GM12875 (cell line): ENCODE results near the gene PRKCG.
A peak's percentile ranks its signal among the peaks of the same experiment; 100 is the strongest.

ENCODE experiments used
- H3K4me3 ChIP-seq: one replicate; pipeline ENCODE4 v1.5.1; 2011; ENCODE audit warnings: low read depth, low read length, control low read depth
- CTCF ChIP-seq: IDR thresholded peaks from 2 replicates; pipeline ENCODE4 v1.5.1; 2011; ENCODE audit warnings: low read depth, mild to moderate bottlenecking, control low read depth, inconsistent platforms, low read length, moderate library complexity, borderline replicate concordance; ENCODE audit not compliant: insufficient read depth

PRKCG gene

DNA sequence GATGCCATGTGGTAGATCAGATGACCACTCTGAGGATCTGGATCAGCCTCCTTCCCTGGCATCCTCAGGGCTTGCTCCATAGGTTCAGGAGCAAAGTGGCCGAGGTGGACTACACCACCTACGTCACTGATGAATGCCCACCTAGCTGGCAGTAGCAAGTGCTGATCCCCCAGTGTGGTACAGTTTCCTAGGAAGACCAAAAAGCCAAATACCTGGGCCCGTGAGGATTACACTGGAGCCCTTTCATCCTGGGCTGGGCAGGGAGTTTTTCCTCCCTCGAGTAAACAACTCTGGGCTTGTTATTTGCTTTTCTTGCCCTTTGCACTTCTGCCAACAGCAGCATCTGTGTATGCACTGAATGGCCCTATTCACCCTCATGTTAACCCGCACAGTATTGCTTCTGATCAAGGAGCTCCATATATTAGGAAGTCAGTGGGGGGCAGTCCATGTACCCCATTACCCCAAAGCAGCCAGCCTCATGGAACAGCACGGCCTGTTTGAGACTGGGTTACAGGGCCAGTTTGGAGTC lies 17.6 kb upstream of the PRKCG start:
- TF ChIP-seq CTCF = no peak
- no peak overlapping the region for H3K4me3 ChIP-seq

DNA sequence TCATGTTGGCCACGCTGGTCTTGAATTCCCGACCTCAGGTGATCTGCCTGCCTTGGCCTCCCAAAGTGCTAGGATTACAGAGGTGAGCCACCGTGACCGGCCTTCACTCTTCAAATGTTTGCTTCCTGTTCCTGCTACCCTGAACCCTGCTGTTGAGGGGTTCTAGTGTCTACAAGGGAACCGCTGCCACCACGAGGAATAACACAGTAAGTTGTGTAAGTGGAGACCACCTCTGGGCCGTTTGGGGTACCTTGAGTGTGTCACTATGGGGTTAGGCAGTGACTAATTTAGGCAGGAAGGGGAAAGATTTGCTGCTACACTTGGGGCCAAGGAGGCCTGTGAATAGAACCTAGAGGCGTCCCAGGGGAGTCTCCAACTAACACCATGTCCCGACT lies 16.5 kb upstream of the PRKCG start:
- H3K4me3 ChIP-seq = no peak overlapping the region
- no peak for TF ChIP-seq CTCF

- TF ChIP-seq CTCF = no peak
- no peak overlapping the region for H3K4me3 ChIP-seq
Observed at GRCh38 chr19:53865918-53866864, 15.8 kb upstream of the PRKCG start.

DNA sequence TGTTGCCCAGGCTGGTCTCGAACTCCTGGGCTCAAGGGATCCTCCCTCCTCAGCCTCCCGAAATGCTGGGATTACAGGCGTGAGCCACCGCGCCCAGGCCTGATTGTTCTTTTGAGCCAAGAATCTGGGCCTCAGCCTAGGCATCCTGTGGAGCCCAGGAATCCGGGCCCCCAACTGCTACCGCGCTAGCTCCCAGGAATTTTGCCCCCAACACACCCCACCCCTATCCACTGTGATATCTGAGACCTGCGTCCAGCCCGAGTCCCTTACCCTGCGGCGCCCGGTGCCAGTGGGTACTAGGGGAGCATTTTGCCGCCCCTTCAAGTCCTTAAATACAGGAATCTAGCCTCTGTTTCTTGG lies 15.2 kb upstream of the PRKCG start:
- no peak overlapping the region for H3K4me3 ChIP-seq
- no peak for TF ChIP-seq CTCF

DNA sequence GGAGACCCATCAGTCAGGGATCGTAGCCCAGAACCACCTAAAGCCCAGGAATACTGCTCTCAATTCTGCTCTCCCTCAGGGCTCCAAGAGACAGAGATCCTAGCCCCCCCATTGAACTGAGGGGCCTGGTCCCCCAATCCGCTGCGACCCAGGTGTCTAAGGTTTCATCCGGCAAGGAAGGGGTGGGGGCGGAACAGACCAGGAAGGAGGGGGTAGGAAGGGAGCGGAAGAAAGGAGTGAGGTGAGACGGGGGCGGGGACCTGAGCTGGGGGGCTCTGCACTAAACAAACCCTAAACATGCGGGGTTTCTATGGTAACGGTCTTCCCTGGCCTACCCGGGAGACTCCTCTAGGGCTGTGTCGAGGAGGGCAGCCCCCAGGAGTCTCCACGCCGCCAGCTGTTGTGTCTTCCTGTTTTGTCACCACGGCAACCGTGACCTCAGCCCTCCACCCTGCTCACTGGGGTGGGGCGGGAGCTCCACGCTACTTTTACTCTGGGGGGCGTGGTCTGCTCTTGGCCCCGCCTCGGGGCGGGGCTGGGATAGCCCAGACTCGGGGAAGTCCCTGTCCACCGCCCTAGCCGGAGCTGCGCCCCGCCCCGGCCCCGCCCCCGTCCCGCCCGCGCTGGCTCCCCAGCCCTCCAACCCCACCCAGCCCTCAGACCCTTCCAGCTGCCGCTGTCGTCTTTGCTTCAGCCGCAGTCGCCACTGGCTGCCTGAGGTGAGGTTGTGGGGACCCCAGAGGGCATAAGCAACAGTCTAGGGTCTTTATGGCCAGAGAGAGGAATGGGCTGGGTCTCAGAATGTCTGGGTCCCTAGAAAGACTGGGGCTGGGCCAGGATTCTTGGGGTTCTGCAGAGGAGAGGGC lies 14.5 kb upstream of the PRKCG start, which contains the start of gene MYADM:
Gene MYADM, plus strand, starts transcription at position 659 of the 866 bp plus-strand sequence. CDS start 5,647 bp downstream, outside the sequence.
- peak within 1 kb of the TSS; percentile 51 for H3K4me3 ChIP-seq
- no peak for TF ChIP-seq CTCF

DNA sequence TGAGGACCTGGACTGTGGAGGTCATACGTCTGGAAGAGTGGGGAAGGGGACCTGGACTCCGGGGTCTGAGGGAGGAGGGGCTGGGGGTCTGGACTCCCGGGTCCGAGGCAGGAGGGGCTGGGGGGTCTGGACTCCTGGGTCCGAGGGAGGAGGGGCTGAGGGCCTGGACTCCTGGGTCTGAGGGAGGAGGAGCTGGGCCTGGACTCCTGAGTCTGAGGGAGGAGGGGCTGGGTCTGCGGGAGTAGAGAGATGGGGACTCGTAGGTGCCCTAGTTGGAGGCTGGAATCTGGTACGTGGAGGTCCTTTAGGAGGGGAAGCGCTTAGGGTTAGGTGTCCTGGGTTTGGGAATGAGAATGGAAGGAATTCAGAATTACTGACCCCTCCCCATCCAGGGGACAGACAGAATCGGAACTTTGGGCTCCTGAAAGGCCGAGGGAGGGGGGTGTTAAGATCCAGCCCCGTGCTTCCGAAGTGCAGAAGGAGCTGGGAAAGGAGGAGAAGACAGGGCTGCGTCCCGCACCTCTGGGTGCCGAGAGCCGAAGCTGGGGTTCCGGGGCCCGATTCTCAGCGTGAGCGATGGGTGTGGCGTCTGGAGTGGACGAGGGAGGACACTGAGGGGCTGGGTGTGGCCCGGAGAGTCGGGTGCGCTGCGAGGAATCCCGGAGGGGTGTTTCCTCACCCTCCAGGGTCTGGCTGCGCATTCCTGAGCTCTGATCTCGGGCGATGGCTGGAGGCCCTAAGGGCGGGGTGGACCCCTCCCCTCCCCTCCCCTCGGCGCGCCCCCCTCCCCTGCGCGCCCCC lies 13.7 kb upstream of the PRKCG start:
- no peak for TF ChIP-seq CTCF
- H3K4me3 ChIP-seq = peak overlapping the region; percentile 51
